Ectodermal cell (in vitro differentiated cells): ENCODE data around the gene RUSF1.

Experiments used
- H3K27ac ChIP-seq: 2 replicates; pipeline ENCODE4 v1.7.0; 2013; ENCODE audit warnings: mild to moderate bottlenecking, low read depth, low read length; ENCODE audit not compliant: insufficient read depth, poor library complexity, severe bottlenecking
- H3K27me3 ChIP-seq: 2 replicates; pipeline ENCODE4 v1.7.0; 2013; ENCODE audit warnings: mild to moderate bottlenecking, low read length; ENCODE audit not compliant: insufficient read depth, control insufficient read depth, poor library complexity, severe bottlenecking
- H3K36me3 ChIP-seq: one replicate; pipeline ENCODE4 v1.7.0; 2013; ENCODE audit warnings: low read length; ENCODE audit not compliant: control insufficient read depth, insufficient read depth
- H3K4me1 ChIP-seq: one replicate; pipeline ENCODE4 v1.7.0; 2013; ENCODE audit warnings: low read length; ENCODE audit not compliant: control insufficient read depth, insufficient read depth
- H3K4me3 ChIP-seq: 2 replicates; pipeline ENCODE4 v1.7.0; 2013; ENCODE audit warnings: low read depth, low read length, control low read depth; ENCODE audit not compliant: insufficient read depth
- H3K9me3 ChIP-seq: 2 replicates; pipeline ENCODE4 v1.7.0; 2013; ENCODE audit warnings: mild to moderate bottlenecking, low read length, moderate library complexity; ENCODE audit not compliant: control insufficient read depth
- WGBS, 2 experiments: methylation state at CpG; one replicate each; pipeline ENCODE4 v1.1.7; 2013; ENCODE audit warnings: missing lambda C conversion rate in 2 of 2; 5-methylcytosine and 5-hydroxymethylcytosine counted together

RUSF1 gene

GRCh38 chr16:31501226-31501965, 6.8 kb downstream of the RUSF1 start:
- Histone ChIP-seq H3K27ac (no peak overlapping the region), H3K9me3 (no peaks in the 10 kb centered on the region), H3K4me3 (no peak overlapping the region), H3K36me3 (no peaks in the 10 kb centered on the region), H3K27me3 (no peaks in the 10 kb centered on the region), H3K4me1 (no peaks in the 10 kb centered on the region)
- WGBS, 2 experiments: 57 to 63% methylated on average over 3 of the region's 3 CpGs

- H3K27me3 ChIP-seq: no peaks in the 10 kb centered on the region
These were observed 8.3 kb downstream of the RUSF1 start for GRCh38 chr16:31499928-31500327.

GRCh38 chr16:31498493-31498892, 9.7 kb downstream of the RUSF1 start:
- H3K36me3 ChIP-seq: peaks cover 6% of the 10 kb centered on the region
- 93% methylated on average over 8 of the region's 8 CpGs for WGBS, 2 experiments
- H3K4me1 ChIP-seq: no peaks in the 10 kb centered on the region

More at GRCh38 chr16:31499928-31500327, 8.3 kb downstream of the RUSF1 start:
- no peak overlapping the region for H3K27ac ChIP-seq
- 96% methylated on average over 8 of the region's 8 CpGs for WGBS, 2 experiments
- peaks cover 6% of the 10 kb centered on the region for H3K36me3 ChIP-seq
- no peak overlapping the region for H3K4me3 ChIP-seq
- no peaks in the 10 kb centered on the region for H3K9me3 ChIP-seq
- H3K4me1 ChIP-seq: no peaks in the 10 kb centered on the region

GRCh38 chr16:31496670-31497069, 11.5 kb downstream of the RUSF1 start:
- WGBS, 2 experiments: 93 to 94% methylated on average over 10 of the region's 10 CpGs
- Histone ChIP-seq H3K4me1 (no peaks in the 10 kb centered on the region), H3K36me3 (peaks cover 6% of the 10 kb centered on the region), H3K4me3 (no peak overlapping the region), H3K27me3 (no peaks in the 10 kb centered on the region), H3K9me3 (no peaks in the 10 kb centered on the region), H3K27ac (no peak overlapping the region)

More at GRCh38 chr16:31498493-31498892, 9.7 kb downstream of the RUSF1 start:
- H3K9me3 ChIP-seq: no peaks in the 10 kb centered on the region
- H3K27ac ChIP-seq: no peak overlapping the region
- no peak overlapping the region for H3K4me3 ChIP-seq
- H3K27me3 ChIP-seq: no peaks in the 10 kb centered on the region

GRCh38 chr16:31493506-31494125, 14.6 kb downstream of the RUSF1 start:
- Histone ChIP-seq H3K9me3 (no peaks in the 10 kb centered on the region), H3K36me3 (peaks cover 6% of the 10 kb centered on the region), H3K27me3 (peaks cover 12% of the 10 kb centered on the region), H3K27ac (no peak overlapping the region), H3K4me3 (no peak overlapping the region), H3K4me1 (no peaks in the 10 kb centered on the region)
- 93 to 94% methylated on average over 18 of the region's 18 CpGs for WGBS, 2 experiments

GRCh38 chr16:31491778-31492418, 16.3 kb downstream of the RUSF1 start:
- Histone ChIP-seq H3K4me1 (peaks cover 5% of the 10 kb centered on the region), H3K36me3 (peaks cover 6% of the 10 kb centered on the region), H3K4me3 (no peak overlapping the region), H3K9me3 (no peaks in the 10 kb centered on the region), H3K27ac (no peak overlapping the region), H3K27me3 (peaks cover 30% of the 10 kb centered on the region)
- 92 to 96% methylated on average over 8 of the region's 8 CpGs for WGBS, 2 experiments

GRCh38 chr16:31489616-31490584, 18.3 kb downstream of the RUSF1 start:
- Histone ChIP-seq H3K9me3 (no peaks in the 10 kb centered on the region), H3K4me3 (no peak overlapping the region), H3K4me1 (peaks cover 5% of the 10 kb centered on the region), H3K27me3 (peaks cover 50% of the 10 kb centered on the region), H3K36me3 (no peaks in the 10 kb centered on the region), H3K27ac (no peak overlapping the region)
- 94 to 97% methylated on average over 22 of the region's 22 CpGs for WGBS, 2 experiments

- H3K27ac ChIP-seq: no peak overlapping the region
- H3K36me3 ChIP-seq: no peaks in the 10 kb centered on the region
- H3K4me1 ChIP-seq: peaks cover 5% of the 10 kb centered on the region
- 91 to 96% methylated on average over 7 of the region's 7 CpGs for WGBS, 2 experiments
- no peaks in the 10 kb centered on the region for H3K9me3 ChIP-seq
- H3K4me3 ChIP-seq: no peak overlapping the region
- H3K27me3 ChIP-seq: peaks cover 55% of the 10 kb centered on the region
These were observed 19.0 kb downstream of the RUSF1 start for GRCh38 chr16:31489298-31489564.

GRCh38 chr16:31488468-31489297, 19.5 kb downstream of the RUSF1 start:
- Histone ChIP-seq H3K4me3 (peak overlapping the region; percentile 48), H3K36me3 (no peaks in the 10 kb centered on the region), H3K27me3 (peaks cover 55% of the 10 kb centered on the region), H3K4me1 (peaks cover 5% of the 10 kb centered on the region), H3K27ac (no peak overlapping the region), H3K9me3 (no peaks in the 10 kb centered on the region)
- 58 to 60% methylated on average over 77 of the region's 77 CpGs for WGBS, 2 experiments
